Hippocampal formation (tissue), 2 donors: Measurements from ENCODE around the gene B4GALT5.

Experiments
- DNase-seq, 2 donors: peaks; one replicate each; lab custom pipeline; 2025; lab: John Stamatoyannopoulos, UW

The B4GALT5 gene

DNA sequence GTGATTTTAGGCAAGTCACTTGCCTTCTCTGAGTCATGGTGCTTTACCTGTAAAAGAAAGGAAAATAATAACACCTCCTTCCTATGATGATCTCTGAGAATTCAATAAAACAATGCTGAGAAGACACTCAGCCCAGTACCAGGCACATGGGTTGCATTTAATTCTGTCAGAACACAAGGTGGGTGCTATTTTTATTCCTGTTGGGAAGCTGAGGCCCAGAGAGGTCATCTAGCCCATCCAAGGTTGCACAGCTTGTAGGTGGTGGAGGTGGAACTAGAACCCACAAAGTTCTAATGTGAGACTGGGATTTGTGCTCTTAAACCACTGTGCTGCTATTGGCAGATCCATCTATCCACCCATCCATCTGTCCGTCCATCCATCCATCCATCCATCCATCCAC is 106.1 kb downstream of the B4GALT5 start:
- DNase-seq, result no peak

DNA sequence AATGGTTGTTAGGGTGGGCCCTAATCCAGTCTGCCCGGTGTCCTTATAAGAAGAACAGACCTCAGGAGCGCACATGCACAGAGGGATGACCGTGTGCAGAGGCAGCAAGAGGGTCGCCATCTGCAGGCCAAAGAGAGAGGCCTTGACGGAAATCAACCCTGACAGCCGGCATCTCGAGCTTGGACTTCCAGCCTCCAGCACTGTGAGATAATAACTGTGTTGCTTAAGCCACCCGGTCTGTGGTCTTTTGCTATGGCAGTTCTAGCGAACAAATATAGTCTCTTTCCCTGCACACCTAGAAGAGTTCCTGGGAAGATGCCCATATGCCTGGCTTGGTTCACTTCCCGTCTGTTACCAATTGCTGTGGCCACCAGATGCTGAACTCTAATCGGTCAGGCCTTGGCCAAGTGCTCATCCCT is 110.5 kb downstream of the B4GALT5 start:
- DNase-seq, result no peak

- DNase-seq, result no peak
These were observed 111.1 kb downstream of the B4GALT5 start for GRCh38 chr20:49602345-49603208.

- no peak for DNase-seq
These were observed 112.3 kb downstream of the B4GALT5 start for GRCh38 chr20:49601153-49601924.

DNA sequence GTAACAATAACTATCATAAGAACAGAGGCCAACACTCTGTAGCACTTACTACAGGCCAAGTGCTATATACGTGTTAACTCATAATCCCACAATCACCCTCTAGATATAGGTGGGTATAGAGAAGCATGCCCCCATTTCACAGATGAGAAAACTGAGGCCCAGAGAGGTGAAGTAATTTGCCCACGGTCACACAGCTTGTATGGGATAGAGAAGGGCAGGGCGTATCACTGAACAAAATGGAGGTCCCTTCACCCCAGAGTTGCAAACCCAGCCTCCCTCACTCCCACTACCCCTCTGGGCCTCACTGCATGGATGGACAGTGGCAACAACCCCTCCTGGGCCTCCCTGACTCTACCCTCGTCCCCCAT is 113.9 kb downstream of the B4GALT5 start:
- DNase-seq, result no peak

DNA sequence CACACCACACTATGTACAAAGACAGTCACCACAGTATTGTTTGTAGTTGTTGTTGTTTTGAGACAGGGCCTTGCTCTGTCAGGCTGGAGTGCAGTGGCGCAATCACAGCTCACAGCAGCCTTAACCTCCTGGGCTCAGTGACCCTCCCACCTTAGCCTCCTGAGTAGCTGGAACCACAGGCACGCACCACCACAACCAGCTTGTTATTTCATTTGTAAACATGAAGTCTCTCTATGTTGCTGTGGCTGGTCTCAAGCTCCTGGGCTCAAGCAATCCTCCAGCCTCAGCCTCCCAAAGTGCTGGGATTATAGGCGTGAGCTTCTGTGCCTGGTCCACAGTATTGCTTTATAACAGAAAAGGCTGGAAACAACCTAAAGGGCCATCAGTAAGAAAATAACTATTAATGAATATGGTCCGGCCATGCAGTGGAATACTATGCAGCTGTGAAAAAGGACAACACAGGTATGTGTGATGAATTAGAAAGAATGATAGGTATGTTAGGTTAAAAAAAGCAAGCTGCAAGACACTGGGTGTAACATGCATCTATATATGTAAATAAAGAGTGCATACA is 115.8 kb downstream of the B4GALT5 start:
- no peak for DNase-seq

GRCh38 chr20:49595811-49596561 is 117.7 kb downstream of the B4GALT5 start:
- DNase-seq, result no peak

GRCh38 chr20:49595346-49595745 is 118.3 kb downstream of the B4GALT5 start:
- DNase-seq, result no peak

- no peak for DNase-seq
These were observed 118.8 kb downstream of the B4GALT5 start for GRCh38 chr20:49594931-49595315.

GRCh38 chr20:49594143-49594930 is 119.3 kb downstream of the B4GALT5 start:
- no peak for DNase-seq

DNA sequence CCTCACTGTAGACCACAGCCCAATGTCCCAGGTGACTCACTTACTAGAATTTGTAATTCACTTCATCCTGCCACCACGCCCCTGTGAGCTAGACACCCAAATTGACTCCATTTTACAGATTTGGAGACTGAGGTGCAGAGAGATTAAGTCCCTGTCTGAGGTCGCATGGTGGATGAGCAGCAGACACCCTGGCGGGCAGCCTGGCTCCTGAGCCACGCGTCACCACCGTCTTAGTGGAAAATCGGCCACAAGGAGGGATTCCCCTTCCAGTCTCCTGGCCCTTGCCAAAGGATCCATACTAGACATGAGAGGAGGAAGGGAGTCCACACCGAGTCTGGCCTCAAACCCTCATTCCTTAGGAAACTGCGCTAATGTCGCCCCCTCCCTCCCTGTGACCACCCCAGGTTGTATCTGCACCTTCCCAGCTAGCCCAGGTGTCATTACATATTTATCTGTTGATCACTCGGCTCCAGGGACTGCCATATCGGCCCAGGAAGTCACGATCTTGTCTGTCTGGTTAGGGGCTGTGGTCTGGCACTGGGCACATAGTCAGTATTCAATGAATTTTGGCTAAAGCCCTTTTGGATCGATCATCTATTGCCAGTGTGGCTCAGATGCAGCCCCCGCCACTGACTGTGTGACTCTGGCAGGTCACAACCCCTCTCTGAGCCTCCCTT is 120.1 kb downstream of the B4GALT5 start:
- no peak for DNase-seq

GRCh38 chr20:49592120-49592519 is 121.6 kb downstream of the B4GALT5 start:
- DNase-seq, result no peak

- DNase-seq, result no peak
These were observed 122.3 kb downstream of the B4GALT5 start for GRCh38 chr20:49591217-49591865.

- DNase-seq, result no peak
These were observed 123.3 kb downstream of the B4GALT5 start for GRCh38 chr20:49590163-49591017.

- no peak for DNase-seq
These were observed 123.9 kb downstream of the B4GALT5 start for GRCh38 chr20:49589747-49590146.

DNA sequence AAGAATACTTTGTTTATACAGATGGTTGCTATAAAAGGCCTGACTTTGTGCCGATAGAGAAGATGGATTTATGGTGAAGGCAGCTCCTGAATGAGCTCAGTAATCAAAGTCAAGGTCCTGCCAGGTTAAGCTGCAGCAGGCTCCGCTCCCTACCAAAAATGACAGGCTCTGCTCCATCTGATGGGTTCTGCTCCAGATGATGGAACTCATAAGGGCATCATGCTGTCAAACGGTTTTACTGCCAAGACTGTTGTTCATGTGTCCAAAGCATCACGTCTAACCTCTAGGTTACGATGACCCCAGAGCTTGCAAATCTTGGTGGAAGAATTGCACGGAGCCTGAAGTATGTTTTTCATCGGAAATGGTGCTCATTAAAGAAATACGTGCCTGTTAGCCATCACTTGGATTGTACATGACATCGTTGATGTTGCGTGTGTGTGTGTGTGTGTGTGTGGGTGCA is 126.5 kb downstream of the B4GALT5 start:
- DNase-seq, result no peak

DNA sequence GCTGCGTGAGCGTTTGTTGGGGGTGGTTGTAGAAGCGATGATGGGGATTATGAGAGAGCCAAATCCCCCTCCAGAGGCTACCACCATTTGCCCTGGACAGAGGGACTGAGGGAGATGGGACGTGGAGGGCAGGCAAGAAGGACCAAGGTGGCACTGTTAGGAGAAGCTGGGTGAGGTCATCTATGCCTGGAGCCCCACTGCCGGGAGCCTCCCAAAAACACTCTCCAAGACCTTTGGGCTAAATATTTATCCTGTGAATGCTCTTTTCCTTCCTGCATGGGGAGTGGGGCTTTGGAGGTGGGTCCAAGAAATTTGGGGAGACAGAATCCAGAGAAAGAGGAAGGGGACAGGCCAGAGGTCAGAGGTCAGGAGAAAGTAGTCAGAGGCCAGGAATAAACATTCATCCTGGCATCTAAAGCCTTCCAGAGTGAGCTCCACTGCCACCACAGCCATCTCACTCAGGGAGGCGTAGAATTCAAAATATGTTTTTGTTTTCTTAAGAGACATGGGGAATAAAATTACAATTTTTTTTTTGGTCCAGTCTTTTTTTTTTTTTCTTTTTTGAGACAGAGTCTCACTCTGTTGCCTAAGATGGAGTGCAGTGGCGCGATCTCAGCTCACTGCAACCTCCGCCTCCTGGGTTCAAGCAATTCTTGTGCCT is 128.0 kb downstream of the B4GALT5 start:
- DNase-seq, result no peak
